GM21367 (cell line): ENCODE data around the gene EFNA5.

Source experiments
- ATAC-seq: cut with Tn5 transposase; IDR thresholded peaks from one replicate; pipeline ENCODE4 v1.9.1; 2021; ENCODE audit not compliant: unreplicated experiment

The EFNA5 gene

GRCh38 chr5:107524111-107524510, 146.6 kb downstream of the EFNA5 start:
- ATAC-seq: no peak

GRCh38 chr5:107523029-107523680, 147.6 kb downstream of the EFNA5 start:
- ATAC-seq: no peak

- no peak for ATAC-seq
Observed at GRCh38 chr5:107522456-107522855, 148.3 kb downstream of the EFNA5 start.

GRCh38 chr5:107519900-107520354, 150.8 kb downstream of the EFNA5 start:
- no peak for ATAC-seq

GRCh38 chr5:107518616-107519015, 152.1 kb downstream of the EFNA5 start:
- no peak for ATAC-seq

- ATAC-seq: no peak
Observed at GRCh38 chr5:107518190-107518589, 152.5 kb downstream of the EFNA5 start.

GRCh38 chr5:107517185-107518033, 153.3 kb downstream of the EFNA5 start:
- no peak for ATAC-seq

GRCh38 chr5:107516452-107517184, 154.1 kb downstream of the EFNA5 start:
- ATAC-seq: no peak

GRCh38 chr5:107515521-107516080, 155.1 kb downstream of the EFNA5 start:
- no peak for ATAC-seq

GRCh38 chr5:107514305-107514704, 156.4 kb downstream of the EFNA5 start:
- no peak for ATAC-seq

GRCh38 chr5:107513337-107514085, 157.2 kb downstream of the EFNA5 start:
- no peak for ATAC-seq

GRCh38 chr5:107512029-107512428, 158.7 kb downstream of the EFNA5 start:
- no peak for ATAC-seq

GRCh38 chr5:107510125-107510524, 160.6 kb downstream of the EFNA5 start:
- no peak for ATAC-seq

GRCh38 chr5:107508097-107508496, 162.6 kb downstream of the EFNA5 start:
- no peak for ATAC-seq

GRCh38 chr5:107505763-107506534, 164.8 kb downstream of the EFNA5 start:
- ATAC-seq: no peak

- ATAC-seq: no peak
Observed at GRCh38 chr5:107504424-107504823, 166.3 kb downstream of the EFNA5 start.

- no peak for ATAC-seq
Observed at GRCh38 chr5:107502676-107503060, 168.1 kb downstream of the EFNA5 start.

GRCh38 chr5:107501965-107502675, 168.6 kb downstream of the EFNA5 start:
- ATAC-seq: no peak

- no peak for ATAC-seq
Observed at GRCh38 chr5:107500840-107501239, 169.9 kb downstream of the EFNA5 start.
